ENCODE results near the gene SGCA.

Gene SGCA

GRCh38 chr17:50183421-50183994, 17.7 kb downstream of the SGCA start:
- no peak for DNase-seq

GRCh38 chr17:50184064-50184463, 18.3 kb downstream of the SGCA start:
- no peak for DNase-seq

GRCh38 chr17:50184611-50185398, 19.0 kb downstream of the SGCA start:
- no peak for DNase-seq

GRCh38 chr17:50185631-50186471, 20.0 kb downstream of the SGCA start:
- DNase-seq, result no peak

GRCh38 chr17:50186661-50187393, 21.0 kb downstream of the SGCA start:
- DNase-seq, result no peak

- DNase-seq, result no peak
These were observed 21.6 kb downstream of the SGCA start for GRCh38 chr17:50187394-50187725.

GRCh38 chr17:50187751-50188530, 22.1 kb downstream of the SGCA start:
- no peak for DNase-seq

GRCh38 chr17:50188531-50188920, 22.7 kb downstream of the SGCA start:
- DNase-seq, result no peak

GRCh38 chr17:50188921-50189549, 23.2 kb downstream of the SGCA start:
- DNase-seq, result no peak

GRCh38 chr17:50189550-50190292, 23.9 kb downstream of the SGCA start:
- DNase-seq, result no peak

GRCh38 chr17:50190293-50190602, 24.4 kb downstream of the SGCA start:
- no peak for DNase-seq

GRCh38 chr17:50190603-50191358, 25.0 kb downstream of the SGCA start:
- no peak for DNase-seq

GRCh38 chr17:50191359-50192143, 25.7 kb downstream of the SGCA start:
- DNase-seq, result no peak

GRCh38 chr17:50192144-50192617, 26.4 kb downstream of the SGCA start:
- DNase-seq, result no peak

- no peak for DNase-seq
These were observed 26.9 kb downstream of the SGCA start for GRCh38 chr17:50192618-50193291.

GRCh38 chr17:50194140-50194933, 28.5 kb downstream of the SGCA start:
- DNase-seq, result no peak

GRCh38 chr17:50194934-50195865, 29.4 kb downstream of the SGCA start:
- DNase-seq, result no peak
